HL-60 (cell line): ENCODE data around the gene CES2.

Experiments used
- CTCF ChIP-seq: IDR thresholded peaks from one replicate; pipeline ENCODE4 v1.5.1; 2011; ENCODE audit warnings: low read length, control low read depth, inconsistent platforms; ENCODE audit not compliant: insufficient read depth
- GABPA ChIP-seq: IDR thresholded peaks from 2 replicates; pipeline ENCODE4 v1.6.1; 2012; ENCODE audit warnings: low read depth
- POLR2AphosphoS5 ChIP-seq: IDR thresholded peaks from 2 replicates; pipeline ENCODE4 v1.6.1; 2012; ENCODE audit warnings: low read depth
- REST ChIP-seq: IDR thresholded peaks from 2 replicates; pipeline ENCODE4 v1.6.1; 2012; ENCODE audit warnings: low read depth; ENCODE audit not compliant: insufficient replicate concordance
- SPI1 ChIP-seq: IDR thresholded peaks from 2 replicates; pipeline ENCODE4 v1.6.1; 2012; ENCODE audit warnings: low read depth, mild to moderate bottlenecking, borderline replicate concordance

- TF ChIP-seq CTCF (no peak), GABPA (no peak), POLR2AphosphoS5 (no peak), SPI1 (no peak), REST (no peak)
These were observed 17.0 kb upstream of the CES2 start for GRCh38 chr16:66918355-66918754.
